Measurements from ENCODE around the gene ZC3H13. TPM values are rescaled to one million over a fixed set of nuclear protein-coding genes. Genes with fewer than 3 reads are reported as not detected.

ZC3H13 gene
- total RNA-seq, 1 experiment from 2014 or later, result 45.0 TPM

- ChIA-PET POLR2A (no interaction called here), CTCF (no interaction called here)
- DNase-seq, result no peak
- Mint-ChIP-seq H3K27ac (ENCODE audit: unreplicated experiment) (no peak overlapping the region), H3K4me3 (ENCODE audit: unreplicated experiment) (no peak overlapping the region), H3K36me3 (ENCODE audit: insufficient read depth, unreplicated experiment) (no peaks in the 10 kb centered on the region), H3K9me3 (ENCODE audit: unreplicated experiment) (no peaks in the 10 kb centered on the region), H3K27me3 (ENCODE audit: insufficient read depth, unreplicated experiment) (peaks cover 10% of the 10 kb centered on the region), H3K4me1 (ENCODE audit: low read depth, unreplicated experiment) (peaks cover 6% of the 10 kb centered on the region)
- no peaks in the 10 kb centered on the region for H3K4me1 ChIP-seq
- intact Hi-C loops (cut with micrococcal nuclease; ENCODE audit: unreplicated experiment), result no loop called here
- H3K4me3 ChIP-seq (ENCODE audit: low read depth, low read length), result no peak overlapping the region
- TF ChIP-seq CTCF (IDR thresholded peaks at IDR 0.05; ENCODE audit: insufficient read depth in 1 of 2, low read depth in 1 of 2, low read length in 1 of 2, severe bottlenecking in 1 of 2, unreplicated experiment in 1 of 2), result no peak
- H3K9me3 ChIP-seq, result no peaks in the 10 kb centered on the region
- BruUV-seq (replicated peaks), result no TSS peak
- H3K36me3 ChIP-seq (ENCODE audit: control insufficient read depth, insufficient read depth, low read length), result no peaks in the 10 kb centered on the region
- no peaks in the 10 kb centered on the region for H3K27me3 ChIP-seq (replicated peaks; ENCODE audit: control insufficient read depth, insufficient read depth, low read length)
Observed at GRCh38 chr13:46097015-46097414, 44.5 kb upstream of the ZC3H13 start.

GRCh38 chr13:46094478-46094877 is 41.9 kb upstream of the ZC3H13 start:
- H3K4me3 Mint-ChIP-seq (ENCODE audit: unreplicated experiment), result no peak overlapping the region
- no peak overlapping the region for H3K4me3 ChIP-seq (ENCODE audit: low read depth, low read length)
- POLR2A ChIA-PET, result no interaction called here
- H3K27ac Mint-ChIP-seq (ENCODE audit: unreplicated experiment), result no peak overlapping the region
- H3K36me3 ChIP-seq (ENCODE audit: control insufficient read depth, insufficient read depth, low read length), result no peaks in the 10 kb centered on the region
- peaks cover 6% of the 10 kb centered on the region for H3K4me1 Mint-ChIP-seq (ENCODE audit: low read depth, unreplicated experiment)
- no peaks in the 10 kb centered on the region for H3K36me3 Mint-ChIP-seq (ENCODE audit: insufficient read depth, unreplicated experiment)
- H3K27me3 ChIP-seq (replicated peaks; ENCODE audit: control insufficient read depth, insufficient read depth, low read length), result no peaks in the 10 kb centered on the region
- no peaks in the 10 kb centered on the region for H3K9me3 Mint-ChIP-seq (ENCODE audit: unreplicated experiment)
- DNase-seq, result no peak
- H3K9me3 ChIP-seq, result no peaks in the 10 kb centered on the region
- H3K27me3 Mint-ChIP-seq (ENCODE audit: insufficient read depth, unreplicated experiment), result peaks cover 15% of the 10 kb centered on the region
- TF ChIP-seq CTCF (IDR thresholded peaks at IDR 0.05; ENCODE audit: insufficient read depth in 1 of 2, low read depth in 1 of 2, low read length in 1 of 2, severe bottlenecking in 1 of 2, unreplicated experiment in 1 of 2), result no peak
- CTCF ChIA-PET, result no interaction called here
- intact Hi-C loops (cut with micrococcal nuclease; ENCODE audit: unreplicated experiment), result no loop called here
- H3K4me1 ChIP-seq, result no peaks in the 10 kb centered on the region
- no TSS peak for BruUV-seq (replicated peaks)

- H3K9me3 Mint-ChIP-seq (ENCODE audit: unreplicated experiment), result no peaks in the 10 kb centered on the region
- no peaks in the 10 kb centered on the region for H3K4me1 Mint-ChIP-seq (ENCODE audit: low read depth, unreplicated experiment)
- ChIA-PET POLR2A (no interaction called here), CTCF (no interaction called here)
- no peak overlapping the region for H3K4me3 ChIP-seq (ENCODE audit: low read depth, low read length)
- no peaks in the 10 kb centered on the region for H3K36me3 ChIP-seq (ENCODE audit: control insufficient read depth, insufficient read depth, low read length)
- no peaks in the 10 kb centered on the region for H3K27me3 ChIP-seq (replicated peaks; ENCODE audit: control insufficient read depth, insufficient read depth, low read length)
- no peak overlapping the region for H3K4me3 Mint-ChIP-seq (ENCODE audit: unreplicated experiment)
- no peak for DNase-seq
- H3K4me1 ChIP-seq, result no peaks in the 10 kb centered on the region
- no peaks in the 10 kb centered on the region for H3K36me3 Mint-ChIP-seq (ENCODE audit: insufficient read depth, unreplicated experiment)
- no peak for TF ChIP-seq CTCF (IDR thresholded peaks at IDR 0.05; ENCODE audit: insufficient read depth in 1 of 2, low read depth in 1 of 2, low read length in 1 of 2, severe bottlenecking in 1 of 2, unreplicated experiment in 1 of 2)
- no peak overlapping the region for H3K27ac Mint-ChIP-seq (ENCODE audit: unreplicated experiment)
- BruUV-seq (replicated peaks), result no TSS peak
- no peaks in the 10 kb centered on the region; the same call in 1 of the 2 replicates for H3K9me3 ChIP-seq
- H3K27me3 Mint-ChIP-seq (ENCODE audit: insufficient read depth, unreplicated experiment), result peaks cover 22% of the 10 kb centered on the region
- intact Hi-C loops (cut with micrococcal nuclease; ENCODE audit: unreplicated experiment), result no loop called here
Observed at GRCh38 chr13:46088821-46089562, 36.4 kb upstream of the ZC3H13 start.
